Lung (tissue), 12 donors: ENCODE data around the gene NDUFAF5. TPM values are rescaled to one million over a fixed set of nuclear protein-coding genes. Genes with fewer than 3 reads are reported as not detected.
A peak's percentile ranks its signal among the peaks of the same experiment; 100 is the strongest.

ENCODE experiments used
- ATAC-seq: fragments of 200-7000 bp; cut with Tn5 transposase; one replicate; pipeline ENCODE4 v1.9.1; 2020; ENCODE audit warnings: moderate number of reproducible peaks; ENCODE audit not compliant: insufficient read depth, low FRiP score
- DNase-seq, 3 donors: peaks; one replicate each; pipeline ENCODE4 v3.0.0-alpha.2; 2013 to 2017
- H3K27ac ChIP-seq, 2 donors: one replicate each; pipeline ENCODE4 v1.5.1; 2013; ENCODE audit warnings: mild to moderate bottlenecking in 2 of 2, moderate library complexity in 2 of 2, control low read depth in 1 of 2, inconsistent platforms in 1 of 2, low read depth in 1 of 2, low read length in 1 of 2
- H3K27me3 ChIP-seq, 3 donors: one replicate each; pipeline ENCODE4 v1.5.1; 2013; ENCODE audit warnings: low read length in 2 of 3; ENCODE audit not compliant: control insufficient read depth in 3 of 3, insufficient read depth in 3 of 3
- H3K36me3 ChIP-seq, 4 donors: one replicate each; pipeline ENCODE4 v1.5.1; 2013; ENCODE audit warnings: low read length in 4 of 4, mild to moderate bottlenecking in 1 of 4, moderate library complexity in 1 of 4; ENCODE audit not compliant: control insufficient read depth in 4 of 4, insufficient read depth in 4 of 4
- H3K4me1 ChIP-seq, 5 donors: one replicate each; pipeline ENCODE4 v1.5.1; 2013; ENCODE audit warnings: low read length in 5 of 5, mild to moderate bottlenecking in 2 of 5, moderate library complexity in 1 of 5; ENCODE audit not compliant: control insufficient read depth in 5 of 5, insufficient read depth in 5 of 5
- H3K4me3 ChIP-seq: one replicate; pipeline ENCODE4 v1.5.1; 2013; ENCODE audit warnings: mild to moderate bottlenecking, control low read depth, moderate library complexity
- H3K9ac ChIP-seq, 2 donors: one replicate each; pipeline ENCODE4 v1.5.1; 2013; ENCODE audit warnings: low read length in 2 of 2, control low read depth in 1 of 2; ENCODE audit not compliant: insufficient read depth in 1 of 2
- H3K9me3 ChIP-seq, 4 donors: one replicate each; pipeline ENCODE4 v1.5.1; 2013; ENCODE audit warnings: low read length in 3 of 4, mild to moderate bottlenecking in 1 of 4, moderate library complexity in 1 of 4; ENCODE audit not compliant: control insufficient read depth in 4 of 4, insufficient read depth in 3 of 4
- WGBS, 2 donors: extraction: QIAGEN DNeasy Blood & Tissue Kit; methylation state at CpG; one replicate each; pipeline ENCODE4 v1.1.7; 2013; 5-methylcytosine and 5-hydroxymethylcytosine counted together
- polyA plus RNA-seq, 2 donors: library from polyadenylated mRNA; stranded (reverse); fragments of 200-250 nt; gene quantifications; one replicate each; pipeline ENCODE4 v1.2.1, GENCODE V29; 2013
- total RNA-seq, 2 donors: library from RNA; depleted of rRNA in 1 of 2; stranded (reverse); fragments of >200 nt in 1 of 2; gene quantifications; one replicate each; pipeline ENCODE4 v1.2.1, GENCODE V29; 2014 to 2021
- TF ChIP-seq, protein P1 (sequence below): IDR thresholded peaks from 2 replicates; pipeline ENCODE4 v1.5.1; 2012; ENCODE audit warnings: mild to moderate bottlenecking; ENCODE audit errors: control extremely low read depth, extremely low read depth
- donor health status: control.
- donor health status: control.
- donor health status: Bipolar disorder and iron deficiency.
- donor health status: healthy.
- donor health status: DM: yes; HTN: yes; CAD: no.

The NDUFAF5 gene
- total and polyA plus RNA-seq, 4 donors = 11.3 to 29.8 (median 20.2) TPM

DNA sequence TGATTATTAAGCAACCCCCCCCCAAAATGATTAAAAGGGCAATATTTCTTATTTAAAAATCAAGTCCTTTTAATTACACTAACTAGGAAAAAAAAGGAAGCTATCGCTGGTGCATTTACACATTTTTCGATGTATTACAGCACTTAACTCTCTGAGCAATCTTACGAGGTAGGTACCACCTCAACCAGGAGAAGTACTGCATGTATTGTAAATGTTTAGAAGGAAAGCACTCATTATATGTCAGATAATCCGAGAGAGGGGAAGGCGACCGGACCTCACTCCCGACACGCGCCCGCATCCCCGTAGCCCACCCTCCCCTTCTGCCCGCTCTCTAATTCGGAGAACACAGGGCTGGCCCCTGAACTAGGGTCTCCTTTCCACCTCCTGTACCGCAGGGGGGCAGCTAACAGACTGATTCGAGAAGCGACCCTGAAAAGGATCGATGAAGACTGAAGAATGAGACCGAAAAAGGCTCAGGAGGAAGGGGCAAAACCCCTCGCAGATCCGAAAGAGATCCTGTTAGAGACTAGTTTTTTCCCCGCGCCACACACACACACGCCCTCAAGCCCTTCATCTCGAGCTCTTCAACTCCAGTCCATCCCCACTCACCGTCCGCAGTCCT lies 446 bp upstream of the NDUFAF5 start:
- TF ChIP-seq, protein P1, sequence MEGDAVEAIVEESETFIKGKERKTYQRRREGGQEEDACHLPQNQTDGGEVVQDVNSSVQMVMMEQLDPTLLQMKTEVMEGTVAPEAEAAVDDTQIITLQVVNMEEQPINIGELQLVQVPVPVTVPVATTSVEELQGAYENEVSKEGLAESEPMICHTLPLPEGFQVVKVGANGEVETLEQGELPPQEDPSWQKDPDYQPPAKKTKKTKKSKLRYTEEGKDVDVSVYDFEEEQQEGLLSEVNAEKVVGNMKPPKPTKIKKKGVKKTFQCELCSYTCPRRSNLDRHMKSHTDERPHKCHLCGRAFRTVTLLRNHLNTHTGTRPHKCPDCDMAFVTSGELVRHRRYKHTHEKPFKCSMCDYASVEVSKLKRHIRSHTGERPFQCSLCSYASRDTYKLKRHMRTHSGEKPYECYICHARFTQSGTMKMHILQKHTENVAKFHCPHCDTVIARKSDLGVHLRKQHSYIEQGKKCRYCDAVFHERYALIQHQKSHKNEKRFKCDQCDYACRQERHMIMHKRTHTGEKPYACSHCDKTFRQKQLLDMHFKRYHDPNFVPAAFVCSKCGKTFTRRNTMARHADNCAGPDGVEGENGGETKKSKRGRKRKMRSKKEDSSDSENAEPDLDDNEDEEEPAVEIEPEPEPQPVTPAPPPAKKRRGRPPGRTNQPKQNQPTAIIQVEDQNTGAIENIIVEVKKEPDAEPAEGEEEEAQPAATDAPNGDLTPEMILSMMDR = no peak
- 0% methylated on average over 26 of the region's 26 CpGs for WGBS, 2 donors
- ATAC-seq = no peak

DNA sequence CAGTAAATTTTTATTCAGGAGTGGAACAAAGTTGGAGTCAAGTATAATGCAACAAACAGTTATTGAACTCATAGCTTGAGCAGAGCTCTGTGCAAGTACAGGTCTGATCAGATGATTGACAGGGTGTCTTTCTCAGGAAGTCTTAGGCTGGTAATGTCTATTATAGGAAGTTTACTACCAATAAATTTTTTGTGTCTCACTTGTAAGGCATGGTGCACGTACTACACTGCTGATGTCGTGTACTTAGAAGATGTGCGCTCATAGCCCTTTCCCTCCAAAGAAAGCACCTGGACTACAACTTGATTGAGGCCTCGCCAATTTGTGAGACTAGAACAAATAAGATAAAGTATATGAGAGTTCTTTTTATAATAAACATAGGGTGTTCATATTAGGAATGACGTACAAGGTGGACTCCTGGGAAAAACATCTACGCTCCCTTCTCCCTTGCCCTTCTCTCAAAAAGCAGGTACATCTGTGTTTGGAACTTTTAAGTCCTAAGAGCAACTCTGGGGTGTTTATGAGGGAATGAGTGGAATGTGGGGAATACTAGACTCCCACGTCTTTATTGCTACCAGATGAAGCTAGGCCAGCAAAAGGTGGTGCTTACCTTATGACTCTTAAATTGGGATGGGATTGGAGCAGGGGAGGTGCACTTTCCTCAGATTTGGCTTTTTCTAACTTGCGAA lies 1.5 kb downstream of the NDUFAF5 start:
- Histone ChIP-seq H3K9me3 (no peaks in the 10 kb centered on the region), H3K4me3 (no peak overlapping the region), H3K36me3 (peaks cover 5 to 23% (median 7%) of the 10 kb centered on the region in 4 donors), H3K9ac (peak overlapping the region in 1 of 2 donors; percentile 30), H3K4me1 (peaks cover 5 to 18% (median 8%) of the 10 kb centered on the region in 5 donors), H3K27ac (peak overlapping the region in 1 of 2 donors; percentile 35), H3K27me3 (no peaks in the 10 kb centered on the region)
- TF ChIP-seq, protein P1 = no peak
- WGBS, 2 donors = 68 to 85% methylated on average over 8 of the region's 8 CpGs
- ATAC-seq (no peak), DNase-seq (no peak)

More for the DNA sequence above, 446 bp upstream of the NDUFAF5 start:
- Histone ChIP-seq H3K27me3 (no peaks in the 10 kb centered on the region), H3K27ac (peak overlapping the region in 1 of 2 donors; percentile 85), H3K4me3 (peak overlapping the region; percentile 81), H3K36me3 (peaks cover 8 to 27% (median 11%) of the 10 kb centered on the region in 4 donors), H3K9me3 (no peaks in the 10 kb centered on the region), H3K4me1 (peaks cover 5 to 18% (median 8%) of the 10 kb centered on the region in 5 donors), H3K9ac (peak overlapping the region; percentile 65 to 90)
- DNase-seq = no peak

DNA sequence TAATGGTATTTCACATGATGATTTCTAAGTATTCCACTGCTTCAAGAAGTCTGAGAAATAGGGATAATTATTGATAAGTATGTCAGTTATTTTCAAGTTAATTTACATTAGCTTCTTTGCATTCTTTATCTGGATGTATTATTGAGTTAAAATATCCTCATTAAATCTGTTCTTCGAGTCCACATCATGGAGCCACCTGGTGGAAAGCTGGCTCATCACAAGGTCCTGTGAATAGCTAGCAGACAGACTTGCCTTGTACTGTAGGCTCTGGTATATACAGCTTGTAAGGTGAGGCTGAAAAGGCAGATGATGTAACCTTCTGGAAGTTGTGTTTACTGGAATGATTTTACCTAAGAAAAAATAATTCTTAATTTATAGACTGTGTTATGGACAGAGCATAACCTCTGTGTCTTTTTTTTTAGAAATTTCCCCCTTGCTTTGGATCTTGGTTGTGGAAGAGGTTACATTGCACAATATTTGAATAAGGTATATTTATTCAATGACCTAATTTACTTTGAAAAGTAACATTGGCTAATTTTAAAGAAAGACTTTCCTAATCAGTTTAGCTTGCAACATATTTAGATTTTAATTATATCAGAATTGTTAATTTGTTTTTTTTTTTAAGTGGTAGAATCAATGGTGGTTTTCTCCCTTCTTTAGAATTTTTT lies 3.5 kb downstream of the NDUFAF5 start:
- Histone ChIP-seq H3K27ac (no peak overlapping the region), H3K36me3 (peaks cover 5 to 29% (median 9%) of the 10 kb centered on the region in 4 donors), H3K27me3 (no peaks in the 10 kb centered on the region), H3K4me1 (peaks cover 4 to 22% (median 8%) of the 10 kb centered on the region in 5 donors), H3K9ac (no peak overlapping the region), H3K4me3 (no peak overlapping the region), H3K9me3 (no peaks in the 10 kb centered on the region)
- ATAC-seq = no peak
- TF ChIP-seq, protein P1 = no peak
- 6 to 22% methylated on average over 1 of the region's 1 CpG for WGBS, 2 donors
- DNase-seq = peak; percentile 49 to 66 (median 59)
